GM04504 (cell line): Measurements from ENCODE around the gene ETFA.

Experiments
- DNase-seq: peaks from one replicate; pipeline ENCODE4 v3.0.0-alpha.2; 2012; ENCODE audit warnings: low read depth

ETFA gene

DNA sequence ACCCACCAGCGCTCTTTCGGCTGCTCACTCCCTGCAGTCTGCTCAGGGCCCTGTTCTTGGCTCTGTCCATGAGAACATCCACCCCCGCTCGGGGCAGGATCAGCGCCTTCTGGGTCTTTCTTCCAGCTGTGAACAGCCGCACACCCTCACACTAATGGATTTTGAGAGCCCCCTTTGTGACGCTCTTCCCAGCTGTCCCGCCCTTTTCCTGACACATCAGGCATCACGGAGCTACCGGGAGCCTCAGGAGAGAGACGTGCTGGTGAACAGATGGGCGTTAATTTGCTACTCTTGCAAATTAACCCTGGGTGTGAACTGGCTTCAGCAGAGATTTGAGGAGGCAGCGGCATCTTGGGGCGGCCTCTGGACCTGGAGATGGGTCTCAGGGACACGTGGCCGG, 138.5 kb downstream of the ETFA start:
- no peak for DNase-seq

- DNase-seq = no peak
Measured at GRCh38 chr15:76169911-76170800, 141.1 kb downstream of the ETFA start.

DNA sequence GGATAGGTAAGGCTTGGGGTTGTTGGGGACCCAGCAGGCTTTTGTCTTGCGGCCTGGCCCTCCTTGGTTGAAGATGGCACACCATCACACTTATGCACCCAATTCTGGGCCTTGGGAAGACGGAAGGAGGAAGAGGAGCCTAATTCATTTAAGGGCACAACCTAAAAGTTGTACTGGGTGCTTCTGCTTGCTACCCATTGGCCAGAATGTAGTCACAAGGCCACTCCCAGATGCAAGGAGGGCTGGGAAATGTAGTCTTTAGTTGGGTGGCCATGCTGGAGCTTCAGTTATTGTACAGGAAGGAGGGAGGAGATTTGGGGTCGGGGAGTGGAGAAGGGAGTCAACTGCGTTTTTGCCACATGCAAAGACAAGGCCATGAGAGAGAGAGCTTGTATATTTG, 142.3 kb downstream of the ETFA start:
- DNase-seq = no peak

DNA sequence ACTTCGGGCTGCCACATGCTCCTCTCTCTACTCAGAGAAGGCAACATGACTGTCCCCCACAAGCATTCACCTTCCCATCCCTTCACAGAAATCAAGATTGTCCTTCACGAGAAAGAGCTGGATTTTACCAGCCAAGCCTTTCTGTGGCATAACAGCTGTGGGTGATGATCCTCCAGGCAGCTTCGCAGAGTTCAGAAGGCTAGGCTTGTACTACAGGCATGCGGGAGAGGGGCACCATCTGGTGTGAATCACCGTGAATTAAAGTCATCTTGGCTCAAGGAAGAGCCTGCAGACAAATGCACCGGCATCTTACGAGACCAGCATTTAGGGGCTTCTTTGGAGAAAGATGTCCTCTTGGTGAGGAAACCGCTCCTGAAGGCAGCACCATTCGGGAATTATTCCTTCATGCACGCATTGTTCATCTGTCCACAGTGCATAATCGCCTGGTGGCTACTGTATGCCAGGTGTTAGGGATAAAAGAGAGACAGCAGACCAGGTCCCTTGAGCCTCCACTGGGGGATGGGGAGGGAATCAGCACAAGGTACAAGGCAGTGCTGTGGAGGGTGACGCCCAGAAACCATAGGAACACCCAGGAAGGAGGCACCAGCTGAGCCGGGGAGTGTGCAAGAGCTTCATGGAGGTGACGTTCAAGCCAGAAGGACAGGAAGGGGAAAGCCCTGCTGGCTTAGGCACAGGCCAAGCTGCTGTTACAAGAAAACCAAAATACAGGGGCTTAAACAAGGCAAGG, 142.9 kb downstream of the ETFA start:
- no peak for DNase-seq

DNA sequence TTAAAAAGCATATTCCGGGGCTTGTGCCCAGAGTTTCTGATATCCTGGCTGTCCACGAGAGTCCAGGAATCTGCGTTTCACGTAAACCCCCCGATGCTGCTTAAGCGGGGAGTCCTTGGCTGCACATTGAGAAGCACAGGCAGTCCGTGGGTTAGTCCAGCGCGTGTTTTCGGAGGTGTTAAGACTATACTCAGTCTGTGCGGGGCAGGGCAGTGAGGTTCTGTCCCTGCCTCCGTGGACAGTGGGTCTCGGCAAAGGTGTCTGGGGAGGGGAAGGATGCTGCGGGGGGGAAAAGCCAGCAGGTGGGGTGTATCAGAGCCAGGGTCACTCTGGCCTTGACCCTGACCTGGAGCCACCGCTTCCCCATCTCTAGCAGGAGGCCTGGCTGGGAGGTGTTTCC, 145.3 kb downstream of the ETFA start:
- no peak for DNase-seq
